CD4-positive, alpha-beta T cell treated with Interleukin-4 for 4 hours (primary cell): ENCODE results near the gene SPTB.

Experiments used
- DNase-seq: peaks from one replicate; pipeline ENCODE4 v3.0.0-alpha.2; 2020

SPTB gene

DNA sequence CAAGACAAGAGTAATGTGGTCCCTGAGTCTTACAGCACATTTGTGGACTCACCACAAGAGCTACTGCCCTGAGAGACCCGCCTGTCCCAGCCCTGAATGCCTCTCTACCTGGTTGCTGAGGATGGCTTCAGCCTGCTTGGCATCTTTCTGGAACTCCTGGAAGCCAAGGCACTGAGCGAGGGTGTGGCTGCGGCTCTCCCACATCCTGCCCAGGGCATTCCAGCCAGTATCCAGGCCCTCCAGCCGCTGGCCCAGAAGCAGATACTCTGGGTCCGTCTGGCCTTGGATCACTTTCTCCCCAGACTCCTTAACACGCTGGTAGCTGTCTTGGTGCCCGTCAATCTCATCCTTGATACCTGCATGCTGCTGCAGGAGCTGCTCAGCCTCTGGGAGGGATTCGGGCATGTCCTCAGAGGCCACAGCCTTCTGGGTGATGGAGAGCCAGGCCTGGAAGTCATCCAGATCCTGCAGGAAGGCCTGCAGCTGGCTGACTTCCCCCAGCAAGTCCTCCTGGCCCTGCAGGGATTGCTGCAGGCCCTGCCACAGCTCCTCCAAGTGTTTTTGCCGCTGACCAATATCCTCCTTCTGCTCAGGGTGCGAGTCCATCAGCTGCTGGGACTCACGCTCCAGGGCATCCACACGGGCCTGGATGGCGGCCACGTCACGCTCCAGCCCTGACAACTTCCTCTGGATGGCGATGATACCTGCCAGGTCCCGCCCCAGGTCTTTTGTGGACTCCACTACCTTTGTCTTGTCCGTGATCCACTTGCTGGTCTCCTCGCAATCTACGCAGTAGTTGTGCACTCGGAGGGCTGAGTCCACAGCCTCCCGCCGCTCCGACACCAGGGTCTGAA, 93.2 kb downstream of the SPTB start:
- no peak for DNase-seq

DNA sequence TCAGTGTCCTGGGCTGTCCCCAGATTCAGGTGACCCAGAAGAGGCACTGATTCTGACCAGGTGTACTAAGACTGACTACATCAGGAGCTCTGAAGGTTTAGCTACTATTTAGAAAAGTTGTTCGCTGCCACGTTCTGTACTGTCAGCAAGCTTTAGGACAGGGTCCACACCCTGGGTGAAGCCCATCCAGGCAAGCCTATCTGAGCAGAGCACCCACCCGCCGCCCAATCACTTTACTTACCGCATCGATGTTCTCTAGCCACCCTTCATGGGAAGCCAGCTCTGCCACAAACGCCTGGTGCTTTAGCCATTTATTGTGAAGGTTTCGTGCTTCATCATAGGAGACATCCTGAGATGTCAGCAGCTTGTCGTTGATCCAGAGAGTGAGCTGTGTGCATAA, 95.7 kb downstream of the SPTB start:
- DNase-seq = no peak

GRCh38 chr14:64782196-64782595, 97.5 kb downstream of the SPTB start:
- no peak for DNase-seq

DNA sequence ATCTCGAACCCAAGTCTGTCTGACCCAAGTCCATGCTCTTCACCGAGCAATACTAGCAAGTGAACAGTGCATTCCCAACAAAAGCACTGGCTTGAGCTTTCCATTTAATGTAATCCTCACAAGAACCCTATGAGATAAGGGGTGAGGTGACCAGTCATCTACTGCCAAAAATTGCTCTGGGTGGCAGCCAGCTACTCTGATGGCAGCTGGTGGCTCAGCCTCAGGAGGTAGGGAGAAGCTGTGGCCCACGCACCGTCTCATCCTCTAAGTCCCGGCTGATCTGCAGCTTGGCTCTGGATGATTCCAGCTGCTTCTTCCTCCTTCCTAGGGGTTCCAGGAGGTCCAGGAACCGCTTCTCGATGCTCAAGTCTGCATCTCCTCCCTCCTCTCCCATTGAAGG, 100.2 kb downstream of the SPTB start:
- no peak for DNase-seq

DNA sequence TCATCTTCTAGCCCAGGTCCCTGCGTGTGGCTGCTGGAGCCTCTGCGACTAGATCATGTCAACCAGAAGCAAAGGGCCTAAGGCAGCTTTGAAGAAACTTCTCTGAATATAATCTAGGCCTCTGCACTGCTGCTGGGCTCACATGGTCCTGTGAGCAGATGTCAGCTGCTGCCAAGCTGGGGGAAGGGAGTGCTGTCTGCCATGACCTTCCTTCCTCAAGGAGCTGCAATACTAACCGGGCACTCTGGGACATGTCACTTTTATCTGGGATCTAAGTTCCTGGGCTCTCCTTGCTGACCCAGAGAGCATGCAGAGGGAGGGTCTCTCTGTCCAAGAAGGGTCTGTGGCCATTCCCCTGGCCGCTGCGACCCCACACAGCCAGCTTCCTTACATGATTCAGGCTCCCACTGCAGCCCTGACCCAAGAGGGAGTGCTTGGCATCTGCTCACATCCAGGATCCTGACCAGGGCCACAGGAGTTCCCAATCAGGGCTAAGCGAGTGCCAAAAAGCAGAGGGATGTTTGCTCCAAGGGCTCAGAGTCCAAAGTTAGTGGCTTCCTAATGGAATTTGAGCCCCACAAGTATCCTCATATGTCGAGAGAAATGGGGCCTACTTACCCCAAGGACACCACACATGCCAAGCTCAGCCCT, 101.5 kb downstream of the SPTB start:
- DNase-seq = no peak

DNA sequence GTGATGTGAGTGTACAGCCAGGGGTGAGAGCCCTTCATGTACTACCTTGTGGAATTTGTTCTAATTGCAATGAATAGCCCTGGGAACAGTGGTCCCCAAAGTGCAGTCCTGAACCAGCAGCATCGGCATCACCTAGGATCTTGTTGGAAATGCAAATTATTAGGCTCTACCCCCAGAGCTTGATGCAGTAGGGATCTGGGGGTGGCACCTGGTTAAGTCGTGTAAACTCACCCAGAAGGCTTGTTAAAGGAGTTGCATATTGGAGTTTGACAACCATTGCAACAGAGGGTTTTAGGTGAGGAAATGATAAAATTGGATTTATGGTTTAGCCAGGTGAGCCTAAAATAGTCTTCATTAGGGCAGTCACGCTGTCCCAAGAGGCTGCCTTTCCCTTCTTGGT, 102.2 kb downstream of the SPTB start:
- no peak for DNase-seq

DNA sequence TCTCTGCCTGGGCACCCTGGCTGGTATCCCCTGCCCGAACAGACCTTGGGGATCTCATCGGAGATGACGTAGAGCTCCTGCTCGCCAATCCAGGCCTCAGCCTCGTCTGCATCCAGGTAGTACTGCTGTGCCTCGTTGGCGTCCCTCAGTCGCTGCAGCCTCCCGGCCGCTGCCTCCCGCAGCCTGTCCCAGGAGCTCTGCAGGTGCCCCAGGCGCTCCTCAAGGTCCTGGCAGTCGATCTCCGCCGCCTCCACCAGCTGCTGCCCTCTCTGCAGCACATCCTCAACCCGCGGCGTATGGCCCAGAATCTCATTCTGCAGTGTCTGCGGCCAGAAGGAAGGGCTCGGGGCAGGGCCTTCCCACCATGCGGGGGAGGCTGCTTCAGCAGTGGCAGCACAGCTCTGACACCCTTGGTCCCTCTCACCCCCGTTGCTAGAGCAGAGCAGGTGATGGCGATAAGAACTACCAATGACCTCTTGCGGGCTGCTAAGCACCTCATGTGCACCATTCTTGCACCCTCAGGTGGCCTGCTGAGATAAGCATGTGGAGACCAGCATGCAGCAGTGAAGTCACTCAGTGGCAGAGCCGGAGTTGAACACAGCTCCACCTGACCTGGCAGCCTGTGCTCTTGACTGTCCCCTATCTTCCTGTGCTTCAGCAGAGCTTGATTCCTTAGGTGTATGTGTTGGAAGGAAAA, 104.5 kb downstream of the SPTB start:
- no peak for DNase-seq

DNA sequence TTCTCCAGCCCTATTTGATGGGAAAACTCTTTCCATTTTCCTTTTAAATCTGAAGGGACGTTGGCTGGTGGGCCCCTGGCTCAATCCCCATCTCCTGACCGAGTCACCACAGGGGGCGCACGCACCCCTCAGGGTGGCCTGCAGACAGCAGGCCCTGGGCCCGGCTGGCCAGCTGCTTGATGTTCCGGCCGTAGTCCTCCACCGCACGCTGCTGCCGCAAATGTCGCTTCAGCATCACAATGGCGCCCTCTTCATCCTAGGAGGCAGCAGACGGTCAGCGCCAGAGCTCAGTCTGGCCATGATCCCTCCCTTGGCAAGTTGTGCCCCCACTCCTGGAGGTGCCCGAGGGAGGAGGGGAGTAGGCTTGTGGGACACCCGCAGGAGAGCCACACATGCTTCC, 105.4 kb downstream of the SPTB start:
- no peak for DNase-seq

DNA sequence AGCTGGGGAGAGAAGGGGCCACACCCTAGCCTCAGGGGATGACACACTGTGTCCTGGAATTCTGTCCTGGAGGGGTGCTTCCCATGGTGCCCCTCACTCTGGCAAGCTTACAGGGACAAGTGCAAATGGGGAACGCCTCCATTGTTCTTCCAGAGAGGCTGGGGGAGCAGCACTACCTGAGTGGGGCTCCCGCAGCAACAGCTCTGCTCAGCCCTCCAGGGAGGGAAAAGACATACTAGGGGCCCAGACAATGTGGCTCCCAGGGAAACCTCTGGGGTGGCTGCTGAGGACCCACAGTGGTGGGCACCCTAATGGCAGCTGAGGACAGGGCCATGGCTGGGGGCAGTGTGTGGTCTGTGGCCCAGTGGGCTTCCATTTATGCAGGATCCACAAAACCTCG, 106.1 kb downstream of the SPTB start:
- DNase-seq = no peak

DNA sequence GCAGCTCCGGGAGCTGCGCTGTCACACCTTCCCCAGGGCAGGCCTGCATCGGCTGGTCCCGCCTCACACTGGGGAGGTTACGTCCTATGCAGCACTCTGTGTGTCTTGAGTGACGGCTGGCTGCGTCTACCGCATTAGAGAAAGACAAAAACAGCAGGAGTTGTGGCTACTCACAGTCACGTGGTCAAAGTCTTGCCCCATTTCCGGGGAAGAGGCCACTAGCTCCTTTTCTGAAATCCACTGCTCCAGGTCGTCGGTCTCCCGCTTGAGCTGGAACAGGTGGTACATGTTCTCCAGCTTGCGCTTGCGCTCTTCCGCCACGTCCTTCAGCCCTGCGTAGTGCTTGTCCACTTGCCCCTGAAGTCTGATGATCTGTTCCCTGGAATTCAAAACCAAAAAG, 106.7 kb downstream of the SPTB start:
- no peak for DNase-seq

- no peak for DNase-seq
Measured at GRCh38 chr14:64772397-64772950, 107.2 kb downstream of the SPTB start.

GRCh38 chr14:64771161-64771560, 108.5 kb downstream of the SPTB start:
- no peak for DNase-seq

DNA sequence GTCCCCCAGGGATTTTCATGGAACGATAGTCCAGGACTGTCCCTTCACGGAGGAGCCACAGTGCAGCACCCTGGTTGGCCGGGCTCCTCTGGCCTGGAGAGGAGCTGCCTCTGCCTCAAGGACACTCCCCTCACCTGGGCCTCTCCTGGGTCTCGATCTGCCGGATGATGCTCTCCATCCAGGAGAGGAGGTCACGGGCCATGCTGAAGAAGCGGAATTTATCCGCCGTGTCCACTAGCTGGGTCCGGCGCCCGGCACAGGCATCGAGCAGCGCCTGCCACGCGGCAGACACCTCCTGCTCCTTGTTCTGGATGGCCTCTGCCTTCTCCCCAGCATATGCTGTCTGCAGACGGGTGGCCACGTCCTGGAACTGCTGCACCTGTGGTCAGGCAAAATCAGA, 109.0 kb downstream of the SPTB start:
- DNase-seq = no peak

DNA sequence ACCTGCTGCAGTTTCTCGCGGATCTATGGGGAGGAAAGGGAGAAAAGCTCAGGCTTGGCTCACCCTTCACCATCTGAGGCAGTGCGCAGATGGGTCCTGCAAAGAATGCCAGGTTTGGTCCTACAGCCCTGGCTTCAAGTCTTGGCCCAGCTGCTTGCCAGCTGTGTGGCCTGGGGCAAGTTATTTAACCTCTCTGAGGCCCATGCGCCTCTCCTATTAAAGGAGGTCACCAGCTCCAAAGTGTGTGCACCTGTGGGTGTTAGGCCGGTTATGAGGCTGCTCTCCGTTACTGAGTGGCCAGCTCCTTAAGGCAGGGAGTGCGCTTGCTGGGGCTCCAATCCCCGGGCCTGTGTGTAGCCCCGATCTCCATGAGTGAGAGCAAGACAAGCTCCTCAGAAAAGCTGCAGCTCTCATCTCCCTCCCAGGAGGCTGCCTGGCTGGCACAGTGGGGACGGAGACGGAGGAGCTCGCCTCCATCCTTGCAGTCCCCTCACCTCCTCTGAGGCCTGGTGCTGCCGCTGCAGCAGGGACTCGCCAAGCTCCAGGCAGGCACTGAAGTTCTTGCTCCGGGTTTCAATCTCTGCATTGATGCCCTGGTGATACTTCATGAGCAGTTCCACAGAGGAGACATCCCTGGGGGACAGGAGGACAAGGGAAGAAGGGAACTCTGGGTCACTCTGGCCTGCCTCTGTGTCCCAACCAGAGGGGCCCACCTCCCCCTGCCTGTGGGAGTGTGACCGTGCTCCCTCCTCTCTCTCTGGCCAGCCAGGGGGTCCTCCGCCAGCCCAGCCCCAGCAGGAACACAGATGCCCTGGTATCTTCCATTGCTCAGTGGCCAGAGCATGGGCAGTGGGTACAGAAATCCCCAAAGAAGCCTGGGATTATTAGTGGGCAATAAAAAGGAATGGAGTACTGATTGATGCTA, 110.3 kb downstream of the SPTB start:
- no peak for DNase-seq

- DNase-seq = no peak
Measured at GRCh38 chr14:64768401-64769095, 111.2 kb downstream of the SPTB start.

- DNase-seq = no peak
Measured at GRCh38 chr14:64767215-64767964, 112.3 kb downstream of the SPTB start.

- DNase-seq = no peak
Measured at GRCh38 chr14:64766430-64767151, 113.1 kb downstream of the SPTB start.

- no peak for DNase-seq
Measured at GRCh38 chr14:64765740-64766302, 113.9 kb downstream of the SPTB start.

GRCh38 chr14:64764641-64765520, 114.8 kb downstream of the SPTB start:
- DNase-seq = peak; percentile 63
